Fibroblast of villous mesenchyme (primary cell): ENCODE results near the gene BLOC1S2. TPM values are rescaled to one million over a fixed set of nuclear protein-coding genes. Genes with fewer than 3 reads are reported as not detected.
"Not testable (repeated sequence)": the region's sequence is repeated elsewhere in the genome, so short reads cannot be mapped to it uniquely, and the experiment has no call there.

Experiments
- DNase-seq: peaks from one replicate; pipeline ENCODE4 v3.0.0-alpha.2; 2010; ENCODE audit warnings: low read depth
- H3K4me3 ChIP-seq: 2 replicates; pipeline ENCODE4 v1.5.1; 2011; ENCODE audit warnings: low read depth, mild to moderate bottlenecking, low read length
- CTCF ChIP-seq: IDR thresholded peaks from 2 replicates; pipeline ENCODE4 v1.5.1; 2012; ENCODE audit warnings: low read depth, mild to moderate bottlenecking, low read length; ENCODE audit not compliant: insufficient read depth
- total RNA-seq: library from RNA; depleted of rRNA; stranded (reverse); fragments of >200 nt; gene quantifications from 2 replicates; pipeline ENCODE4 v1.2.3, GENCODE V29; 2012

BLOC1S2 gene
- total RNA-seq, 1 donor: 35.0 TPM

- peak; percentile 15 for DNase-seq
- no peak overlapping the region for H3K4me3 ChIP-seq
- no peak for TF ChIP-seq CTCF
Measured at GRCh38 chr10:100307684-100308083, 21.2 kb upstream of the BLOC1S2 start.

DNA sequence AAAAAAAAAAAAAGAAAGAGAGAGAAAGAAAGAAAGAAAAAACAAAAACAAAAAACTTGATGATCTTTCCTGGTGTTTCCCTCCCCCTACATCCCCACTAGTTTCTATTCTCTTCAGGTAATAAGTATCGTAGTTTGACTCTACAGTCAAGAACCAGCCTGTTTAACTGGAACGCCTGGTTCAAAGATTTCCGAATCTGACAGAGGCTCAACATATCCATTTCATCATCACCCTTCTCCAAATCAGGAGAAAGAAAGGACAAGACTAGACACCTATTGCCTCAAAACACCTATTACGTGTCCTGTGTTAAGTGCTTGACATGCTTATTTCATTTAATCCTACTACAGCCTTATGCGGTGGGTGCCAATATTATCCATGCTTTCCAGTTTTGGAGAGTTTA lies 20.4 kb upstream of the BLOC1S2 start:
- TF ChIP-seq CTCF: no peak
- no peak overlapping the region for H3K4me3 ChIP-seq
- no peak for DNase-seq

- no peak for DNase-seq
Measured at GRCh38 chr10:100304414-100304813, 17.9 kb upstream of the BLOC1S2 start.

GRCh38 chr10:100303724-100304319 lies 17.3 kb upstream of the BLOC1S2 start:
- TF ChIP-seq CTCF: peak; percentile 68
- DNase-seq: peak; percentile 28
- no peak overlapping the region for H3K4me3 ChIP-seq

More at GRCh38 chr10:100304414-100304813, 17.9 kb upstream of the BLOC1S2 start:
- TF ChIP-seq CTCF: no peak
- no peak overlapping the region for H3K4me3 ChIP-seq

DNA sequence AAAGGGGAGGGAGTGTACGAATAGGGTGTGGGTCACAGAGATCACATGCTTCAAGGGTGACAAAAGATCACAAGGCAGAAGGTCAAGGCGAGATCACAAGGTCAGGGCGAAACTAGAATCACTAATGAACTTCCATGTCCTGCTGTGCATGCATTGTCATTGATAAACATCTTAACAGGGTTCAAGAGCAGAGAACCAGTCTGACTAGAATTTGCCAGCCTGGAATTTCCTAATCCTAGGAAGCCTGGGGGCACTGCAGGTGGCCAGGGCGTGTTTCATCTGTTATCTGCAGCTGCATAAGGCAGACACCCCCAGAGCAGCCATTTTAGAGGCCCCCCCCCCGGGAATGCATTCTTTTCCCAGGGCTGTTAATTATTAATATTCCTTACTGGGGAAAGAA lies 14.6 kb upstream of the BLOC1S2 start:
- H3K4me3 ChIP-seq, DNase-seq: not testable (repeated sequence)

GRCh38 chr10:100297242-100297641 lies 10.8 kb upstream of the BLOC1S2 start:
- no peak for TF ChIP-seq CTCF
- no peak for DNase-seq
- no peak overlapping the region for H3K4me3 ChIP-seq

GRCh38 chr10:100293066-100293465 lies 6.6 kb upstream of the BLOC1S2 start:
- DNase-seq: no peak
- no peak for TF ChIP-seq CTCF
- no peak overlapping the region for H3K4me3 ChIP-seq

DNA sequence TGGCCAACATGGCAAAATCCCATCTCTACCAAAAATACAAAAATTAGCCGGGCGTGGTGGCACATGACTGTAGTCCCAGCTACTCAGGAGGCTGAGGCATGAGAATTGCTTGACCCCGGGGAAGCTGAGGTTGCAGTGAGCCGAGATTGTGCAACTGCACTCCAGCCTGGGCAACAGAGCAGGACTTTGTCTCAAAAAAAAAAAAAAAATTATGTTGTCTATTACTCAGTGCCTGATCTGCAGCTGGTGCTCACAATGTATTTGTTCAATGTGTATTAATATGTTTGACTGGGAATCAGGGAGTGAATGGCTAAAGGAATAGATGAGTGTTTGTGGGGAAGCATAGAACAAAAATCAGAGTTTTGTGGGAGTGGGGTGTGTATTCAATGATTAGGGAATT lies 5.8 kb upstream of the BLOC1S2 start:
- DNase-seq: peak; percentile 61
- not testable (repeated sequence) for H3K4me3 ChIP-seq
